GM11168 (cell line): ENCODE results near the gene CTBP1.
"Not testable (repeated sequence)": the region's sequence is repeated elsewhere in the genome, so short reads cannot be mapped to it uniquely, and the experiment has no call there.

Source experiments
- in situ Hi-C: fragments of 300-500 bp; cut with MboI; formaldehyde crosslinking; loops from one replicate; pipeline ENCODE4 v1.12.0; 2022; ENCODE audit warnings: low sequenced_read_pairs; ENCODE audit not compliant: unreplicated experiment

CTBP1 gene

GRCh38 chr4:1240721-1241465, 8.0 kb downstream of the CTBP1 start:
- in situ Hi-C loops, result no loop called here

GRCh38 chr4:1239950-1240307, 9.0 kb downstream of the CTBP1 start:
- in situ Hi-C loops, result no loop called here

- in situ Hi-C loops, result no loop called here
These were observed 9.6 kb downstream of the CTBP1 start for GRCh38 chr4:1239141-1239949.

GRCh38 chr4:1238676-1239000, 10.3 kb downstream of the CTBP1 start:
- in situ Hi-C loops, result no loop called here

GRCh38 chr4:1237981-1238675, 10.8 kb downstream of the CTBP1 start:
- in situ Hi-C loops, result no loop called here

GRCh38 chr4:1237261-1237660, 11.7 kb downstream of the CTBP1 start:
- in situ Hi-C loops, result not testable (repeated sequence)

GRCh38 chr4:1236836-1237235, 12.1 kb downstream of the CTBP1 start:
- in situ Hi-C loops, result not testable (repeated sequence)

- in situ Hi-C loops, result no loop called here
These were observed 12.8 kb downstream of the CTBP1 start for GRCh38 chr4:1236103-1236641.

- in situ Hi-C loops, result no loop called here
These were observed 13.4 kb downstream of the CTBP1 start for GRCh38 chr4:1235381-1236102.

- in situ Hi-C loops, result no loop called here
These were observed 14.1 kb downstream of the CTBP1 start for GRCh38 chr4:1234811-1235292.

- in situ Hi-C loops, result no loop called here
These were observed 14.6 kb downstream of the CTBP1 start for GRCh38 chr4:1234309-1234695.

GRCh38 chr4:1233641-1234308, 15.2 kb downstream of the CTBP1 start:
- in situ Hi-C loops, result no loop called here

GRCh38 chr4:1232661-1233621, 16.0 kb downstream of the CTBP1 start:
- in situ Hi-C loops, result no loop called here

- in situ Hi-C loops, result no loop called here
These were observed 17.1 kb downstream of the CTBP1 start for GRCh38 chr4:1231637-1232360.

- in situ Hi-C loops, result no loop called here
These were observed 17.8 kb downstream of the CTBP1 start for GRCh38 chr4:1230971-1231636.

GRCh38 chr4:1230316-1230715, 18.6 kb downstream of the CTBP1 start:
- in situ Hi-C loops, result no loop called here

- in situ Hi-C loops, result no loop called here
These were observed 19.6 kb downstream of the CTBP1 start for GRCh38 chr4:1229117-1229849.
